Tibial artery (tissue), 4 donors: ENCODE data around the gene TGM3.

Experiments
- DNase-seq, 2 donors: peaks; one replicate each; pipeline ENCODE4 v3.0.0-alpha.2; 2019
- H3K27ac ChIP-seq, 2 donors: fragments of 200-600 bp; sonication (generic) in 1 of 2; 1 replicate in 1 of 2; 2 replicates in 1 of 2; pipeline ENCODE4 v1.5.1; 2018 to 2019; ENCODE audit warnings: mild to moderate bottlenecking in 1 of 2
- H3K27me3 ChIP-seq, 2 donors: fragments of 200-600 bp; sonication (generic) in 1 of 2; one replicate each; pipeline versions ENCODE4 v1.5.1 to v1.6.0; 2016 to 2019
- H3K36me3 ChIP-seq, 3 donors: fragments of 200-600 bp; sonication (generic) in 2 of 3; one replicate each; pipeline ENCODE4 v1.5.1; 2016 to 2019; ENCODE audit warnings: mild to moderate bottlenecking in 2 of 3
- H3K4me1 ChIP-seq, 4 donors: fragments of 200-600 bp; sonication (generic) in 2 of 4; 1 replicate in 3 of 4; 2 replicates in 1 of 4; pipeline ENCODE4 v1.5.1; 2016 to 2019
- H3K4me3 ChIP-seq, 2 donors: fragments of 200-600 bp; sonication (generic) in 1 of 2; 1 replicate in 1 of 2; 2 replicates in 1 of 2; pipeline ENCODE4 v1.5.1; 2018 to 2019; ENCODE audit warnings: mild to moderate bottlenecking in 2 of 2
- H3K9me3 ChIP-seq, 3 donors: fragments of 200-600 bp; sonication (generic) in 1 of 3; one replicate each; pipeline ENCODE4 v1.5.1; 2016 to 2019
- CTCF ChIP-seq, 2 experiments: fragments of 200-600 bp in 1 of 2; fragments of 450-650 bp in 1 of 2; IDR thresholded peaks; one replicate each; pipeline ENCODE4 v1.5.1; 2017 to 2019; ENCODE audit warnings: antibody characterized with exemption in 2 of 2, mild to moderate bottlenecking in 1 of 2, moderate library complexity in 1 of 2
- intact Hi-C: fragments of 100-400 bp; cut with DNase I; formaldehyde crosslinking; loops from one replicate; pipeline ENCODE4 v1.15.0; 2023; ENCODE audit warnings: low total_unique reads

TGM3 gene

GRCh38 chr20:2298701-2299100 is 2.9 kb downstream of the TGM3 start:
- no peak for DNase-seq
- intact Hi-C loops = no loop called here
- TF ChIP-seq CTCF (IDR thresholded peaks at IDR 0.05) = no peak
- Histone ChIP-seq H3K4me1 (no peaks in the 10 kb centered on the region), H3K27me3 (peaks cover 0 to 10% of the 10 kb centered on the region in 2 donors), H3K27ac (no peak overlapping the region), H3K4me3 (no peak overlapping the region), H3K9me3 (no peaks in the 10 kb centered on the region), H3K36me3 (no peaks in the 10 kb centered on the region)

DNA sequence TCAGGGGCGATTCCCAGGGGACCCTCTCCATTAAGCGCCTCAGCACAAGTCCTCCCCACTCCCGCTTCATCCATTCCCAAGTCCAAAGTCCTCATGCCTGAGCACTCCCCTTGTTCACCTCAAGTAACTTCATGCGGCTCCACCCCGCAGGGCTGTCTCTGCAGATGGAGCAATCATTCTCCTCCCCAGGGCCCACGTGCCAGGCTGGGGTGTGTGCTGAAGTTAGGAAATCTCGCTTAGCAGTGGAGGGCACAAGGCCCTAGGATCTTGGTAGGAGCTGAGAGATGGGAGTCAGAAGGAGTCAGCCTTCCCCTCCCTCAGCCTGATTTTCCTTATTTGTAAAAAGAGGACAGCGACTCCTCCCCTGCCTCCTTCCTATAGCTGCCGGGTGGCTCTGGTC is 3.5 kb downstream of the TGM3 start:
- no peak for TF ChIP-seq CTCF (IDR thresholded peaks at IDR 0.05)
- intact Hi-C loops = no loop called here

DNA sequence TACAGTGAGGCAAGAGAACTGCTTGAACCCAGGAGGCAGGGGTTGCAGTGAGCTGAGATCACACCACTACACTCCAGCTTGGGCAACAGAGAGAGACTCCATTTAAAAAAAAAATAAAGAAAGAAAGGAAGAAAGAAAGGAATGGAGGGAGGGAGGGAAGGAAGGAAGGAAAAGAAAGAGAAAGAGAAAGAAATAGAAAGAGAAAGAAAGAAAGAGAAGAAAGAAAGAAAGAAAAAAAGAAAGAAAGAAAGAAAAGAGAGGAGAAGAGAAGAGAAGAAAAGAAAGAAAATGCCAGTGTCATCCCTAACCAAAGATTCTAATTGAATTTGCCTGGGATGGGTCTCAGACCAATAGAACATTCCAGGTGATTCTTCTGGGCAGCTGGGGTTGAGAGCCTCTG is 4.2 kb downstream of the TGM3 start:
- peaks cover 0 to 10% of the 10 kb centered on the region in 2 donors for H3K27me3 ChIP-seq
- DNase-seq = no peak
- TF ChIP-seq CTCF (IDR thresholded peaks at IDR 0.05) = no peak
- H3K4me1 ChIP-seq = no peaks in the 10 kb centered on the region
- H3K9me3 ChIP-seq = no peaks in the 10 kb centered on the region
- no peaks in the 10 kb centered on the region for H3K36me3 ChIP-seq
- H3K4me3 ChIP-seq = no peak overlapping the region
- intact Hi-C loops = no loop called here
- H3K27ac ChIP-seq = no peak overlapping the region

More for the DNA sequence above, 3.5 kb downstream of the TGM3 start:
- H3K4me3 ChIP-seq = no peak overlapping the region
- no peaks in the 10 kb centered on the region for H3K36me3 ChIP-seq
- peaks cover 0 to 10% of the 10 kb centered on the region in 2 donors for H3K27me3 ChIP-seq
- DNase-seq = peak; percentile 45 to 64
- H3K27ac ChIP-seq = no peak overlapping the region
- no peaks in the 10 kb centered on the region for H3K4me1 ChIP-seq
- no peaks in the 10 kb centered on the region for H3K9me3 ChIP-seq

DNA sequence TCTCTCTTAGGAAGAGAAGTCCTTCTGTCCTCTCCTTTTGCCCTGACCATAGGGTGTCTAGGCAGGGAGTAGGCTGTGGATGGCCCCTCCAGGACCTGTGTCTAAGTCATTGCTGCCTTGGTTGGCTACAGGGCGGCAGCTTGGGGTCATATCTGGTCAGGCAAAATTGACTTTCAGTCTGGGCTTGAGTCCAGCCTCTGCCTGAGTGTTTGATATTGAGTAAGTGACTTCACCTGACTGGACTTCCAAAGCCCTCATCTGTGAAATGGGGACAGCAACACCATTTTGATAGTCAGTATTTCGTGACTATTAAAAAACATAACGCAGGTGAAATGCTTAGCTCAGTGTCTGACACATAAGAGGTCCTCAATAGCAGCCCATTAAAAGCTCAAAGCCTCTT is 4.6 kb downstream of the TGM3 start:
- DNase-seq = no peak
- Histone ChIP-seq H3K36me3 (no peaks in the 10 kb centered on the region), H3K4me1 (no peaks in the 10 kb centered on the region), H3K9me3 (no peaks in the 10 kb centered on the region), H3K27ac (no peak overlapping the region), H3K27me3 (peaks cover 0 to 10% of the 10 kb centered on the region in 2 donors), H3K4me3 (no peak overlapping the region)
- no peak for TF ChIP-seq CTCF (IDR thresholded peaks at IDR 0.05)
- intact Hi-C loops = no loop called here

- DNase-seq = peak; percentile 60 to 72
- Histone ChIP-seq H3K9me3 (no peaks in the 10 kb centered on the region), H3K27ac (no peak overlapping the region), H3K36me3 (no peaks in the 10 kb centered on the region), H3K4me1 (no peaks in the 10 kb centered on the region), H3K27me3 (peaks cover 0 to 10% of the 10 kb centered on the region in 2 donors), H3K4me3 (no peak overlapping the region)
- intact Hi-C loops = no loop called here
- no peak for TF ChIP-seq CTCF (IDR thresholded peaks at IDR 0.05)
Measured at GRCh38 chr20:2301164-2301622, 5.4 kb downstream of the TGM3 start.
